Fibroblast of skin of scalp (primary cell): ENCODE data around the gene SCYGR4.
"Not testable (repeated sequence)": the region's sequence is repeated elsewhere in the genome, so short reads cannot be mapped to it uniquely, and the experiment has no call there.

ENCODE experiments used
- DNase-seq: peaks from one replicate; pipeline ENCODE4 v3.0.0-alpha.2; 2013

The SCYGR4 gene

DNA sequence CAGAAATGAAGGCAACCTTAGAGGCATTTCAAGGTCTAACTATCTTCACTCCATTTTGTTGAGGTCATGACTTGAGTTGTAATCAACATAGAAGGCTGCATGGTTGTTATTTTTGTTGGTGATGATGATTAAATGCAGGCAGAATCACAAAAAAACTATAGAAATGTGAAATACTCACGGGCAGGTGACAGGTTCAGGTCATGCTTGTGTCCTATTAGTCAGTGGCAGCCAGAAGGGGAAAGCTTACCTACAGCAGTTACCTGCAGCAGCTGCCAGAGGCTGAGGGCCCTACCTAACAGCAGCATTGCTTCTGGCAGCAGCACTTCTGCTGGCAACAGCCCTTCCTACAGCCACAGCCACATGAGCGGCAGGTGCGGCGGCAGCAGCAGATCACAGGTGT, 3.1 kb upstream of the SCYGR4 start:
- DNase-seq = no peak

DNA sequence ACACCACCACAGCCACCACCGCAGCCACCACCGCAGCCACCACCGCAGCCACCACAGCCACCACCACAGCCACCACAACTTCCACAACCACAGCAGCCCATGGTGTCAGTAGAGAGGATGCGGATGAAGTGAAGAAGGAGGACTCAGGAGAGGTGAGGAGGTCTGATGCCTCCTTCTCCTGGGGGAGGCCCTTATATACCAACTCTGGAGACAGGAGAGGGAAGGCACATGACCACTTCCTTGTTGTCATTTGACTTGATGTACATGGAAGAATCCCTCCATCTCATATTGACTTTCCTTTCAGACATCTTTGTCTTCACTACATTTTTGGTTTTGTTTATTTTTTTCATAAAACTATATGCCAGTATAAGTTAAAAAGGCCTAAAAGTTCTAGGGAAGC, 2.6 kb upstream of the SCYGR4 start, which contains the start of gene SCYGR3:
Gene SCYGR3 (minus strand): TSS at position 101 of the 400 bp plus-strand sequence. CDS start 0 bp downstream, at position 101.
- no peak for DNase-seq

DNA sequence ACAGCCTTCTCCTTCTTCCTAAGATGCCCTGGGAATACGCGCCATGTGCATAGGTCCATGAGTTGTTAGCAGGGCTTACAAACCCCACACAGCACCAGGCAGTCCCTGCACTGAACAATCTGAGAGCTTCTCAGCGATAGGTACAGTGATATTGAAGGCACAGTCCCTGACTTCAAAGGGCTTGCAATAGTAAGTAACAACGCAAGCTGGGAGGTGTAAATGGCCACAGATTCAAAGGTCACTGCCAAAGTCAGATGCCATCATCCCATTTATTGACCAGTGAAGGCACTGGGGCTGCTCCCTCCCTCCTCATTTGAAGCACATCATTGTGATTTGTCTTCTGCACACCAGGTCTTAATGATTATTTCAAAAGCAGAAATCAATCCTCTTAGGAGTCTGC, 2.1 kb upstream of the SCYGR4 start:
- no peak for DNase-seq

DNA sequence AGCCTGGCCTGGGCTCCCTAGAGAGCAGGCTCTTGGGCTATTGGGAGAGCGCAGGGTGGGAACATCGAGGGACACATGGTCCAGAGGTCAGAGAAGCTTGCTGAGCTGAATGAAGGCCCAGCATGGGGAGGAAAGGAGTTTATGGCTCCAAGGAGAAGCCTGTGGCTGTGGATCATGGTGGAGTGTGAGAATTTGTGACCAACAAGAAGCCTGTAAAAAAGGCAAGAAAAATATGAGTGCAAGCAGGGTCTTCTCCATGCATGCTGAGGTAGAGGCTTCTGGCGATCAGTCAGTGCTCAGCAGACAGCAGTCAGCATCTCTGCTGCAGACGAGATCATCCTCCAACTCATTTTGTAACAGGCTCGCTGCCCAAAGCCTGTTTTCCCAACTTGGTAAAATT, 1.4 kb upstream of the SCYGR4 start:
- no peak for DNase-seq

DNA sequence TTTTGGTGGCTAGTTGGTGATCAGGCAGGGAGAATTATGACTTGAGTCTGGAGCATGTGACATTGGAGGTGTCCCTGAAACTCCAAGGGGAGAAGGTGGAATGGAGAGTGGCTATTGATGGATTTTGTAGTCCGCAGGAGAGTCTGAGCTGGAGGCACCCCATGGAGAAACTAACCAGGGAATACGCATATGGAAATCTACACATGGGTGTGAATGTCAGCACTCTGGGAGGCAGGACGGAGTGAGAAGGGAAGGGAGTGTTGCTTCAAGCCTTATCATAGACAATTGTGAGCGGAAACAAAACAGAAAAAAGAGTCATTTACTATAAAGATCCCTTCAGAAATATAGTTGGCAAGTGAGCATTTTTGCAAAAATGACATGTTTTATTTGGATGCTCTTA, 667 bp upstream of the SCYGR4 start:
- DNase-seq = peak; percentile 3

DNA sequence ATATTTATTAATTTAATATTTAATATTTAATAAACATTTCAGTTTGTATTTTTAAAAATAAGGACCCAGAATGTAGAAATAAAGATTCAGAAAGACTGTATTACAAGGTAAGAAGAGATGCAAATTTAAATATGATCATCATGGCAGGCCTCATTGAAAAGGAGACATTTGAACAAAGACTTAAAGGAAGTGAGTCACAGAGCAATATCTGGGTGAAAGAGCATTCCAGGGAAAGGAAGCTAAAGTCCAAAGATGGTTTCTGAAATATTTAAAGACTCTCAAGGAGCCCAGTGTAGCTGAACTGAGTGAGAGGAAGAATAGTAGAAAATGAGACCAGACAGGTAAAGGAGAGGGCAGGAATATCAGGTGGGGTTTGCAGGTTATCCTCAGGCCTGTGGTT, 5.9 kb downstream of the SCYGR4 start:
- peak; percentile 58 for DNase-seq

DNA sequence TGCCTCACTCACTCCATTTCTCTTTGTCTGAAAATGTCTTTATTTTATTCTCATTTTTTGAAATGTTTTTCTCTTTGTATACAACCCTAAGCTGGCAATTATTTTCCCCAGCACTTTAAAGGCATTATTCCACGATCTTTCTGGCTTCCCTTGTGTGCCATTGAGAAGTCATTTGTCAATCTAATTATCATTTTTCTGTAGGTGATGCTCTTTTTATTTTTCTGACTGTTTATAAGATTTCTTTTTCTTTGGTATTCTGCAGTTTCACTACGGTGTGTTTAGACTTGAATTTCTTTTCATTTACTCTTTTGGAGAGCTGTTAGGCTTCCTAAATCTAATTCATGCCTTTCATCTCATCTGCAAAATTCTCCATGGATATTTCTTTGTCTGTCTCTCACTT, 8.1 kb downstream of the SCYGR4 start:
- no peak for DNase-seq

DNA sequence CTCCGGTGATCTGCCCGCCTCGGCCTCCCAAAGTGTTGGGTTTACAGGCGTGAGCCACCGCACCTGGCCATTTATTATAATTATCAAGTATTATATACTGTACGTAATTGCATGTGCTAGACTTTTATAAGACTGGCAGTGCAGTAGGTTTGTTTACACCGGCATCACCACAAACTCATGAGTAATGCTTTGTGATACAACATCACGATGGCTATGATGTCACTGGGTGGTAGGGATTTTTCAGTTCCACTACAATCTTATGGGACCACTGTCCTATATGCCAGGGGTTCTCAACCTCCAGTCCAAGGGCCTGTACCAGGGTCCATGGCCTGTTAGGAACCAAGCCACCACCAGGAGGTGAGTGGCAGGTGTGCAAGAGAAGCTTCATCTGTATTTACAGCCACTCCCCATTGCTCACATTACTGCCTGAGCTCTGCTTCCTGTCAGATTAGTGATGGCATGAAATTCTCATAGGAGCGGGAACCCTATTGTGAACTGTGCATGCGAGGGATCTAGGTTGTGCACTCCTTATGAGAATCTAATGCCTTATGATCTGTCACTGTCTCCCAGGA, 9.4 kb downstream of the SCYGR4 start:
- no peak for DNase-seq

DNA sequence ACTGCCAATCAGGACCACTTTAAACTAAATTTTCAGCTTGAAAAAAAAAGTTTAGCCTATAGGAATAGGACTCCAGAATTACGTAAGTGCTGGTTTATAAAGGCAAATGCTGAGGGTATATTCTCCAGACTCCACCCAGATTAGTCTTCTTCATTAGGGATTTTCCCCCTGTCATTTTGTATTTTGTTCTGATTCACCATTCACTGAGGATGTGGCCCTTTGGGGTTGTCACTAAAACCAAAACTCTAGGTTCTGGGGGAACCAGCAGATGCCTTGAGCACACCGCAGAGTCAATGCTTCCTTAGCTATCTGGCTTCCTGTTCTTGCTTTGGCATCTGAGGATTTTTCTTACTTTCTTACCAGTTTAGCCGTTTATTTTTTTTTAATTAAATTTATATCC, 10.5 kb downstream of the SCYGR4 start:
- no peak for DNase-seq

DNA sequence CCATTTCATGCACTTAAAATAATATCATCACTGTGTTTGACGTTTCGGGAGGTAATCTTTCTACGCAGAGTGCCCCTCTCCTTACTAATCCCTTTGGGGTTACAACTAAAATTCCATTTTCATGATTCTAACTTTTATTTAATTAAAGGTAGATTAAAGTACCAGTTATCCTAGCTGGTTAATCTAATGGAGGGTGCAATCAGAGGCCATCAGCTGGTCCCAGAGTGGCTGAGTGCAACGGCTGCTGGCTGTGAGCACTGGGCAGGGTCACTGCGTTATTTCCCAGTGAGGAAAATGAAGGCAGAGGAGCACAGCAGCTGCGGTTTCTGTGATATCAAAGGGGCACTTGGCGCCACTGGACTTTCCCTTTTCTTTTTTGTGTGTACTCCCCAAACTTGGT, 12.1 kb downstream of the SCYGR4 start:
- DNase-seq = no peak

DNA sequence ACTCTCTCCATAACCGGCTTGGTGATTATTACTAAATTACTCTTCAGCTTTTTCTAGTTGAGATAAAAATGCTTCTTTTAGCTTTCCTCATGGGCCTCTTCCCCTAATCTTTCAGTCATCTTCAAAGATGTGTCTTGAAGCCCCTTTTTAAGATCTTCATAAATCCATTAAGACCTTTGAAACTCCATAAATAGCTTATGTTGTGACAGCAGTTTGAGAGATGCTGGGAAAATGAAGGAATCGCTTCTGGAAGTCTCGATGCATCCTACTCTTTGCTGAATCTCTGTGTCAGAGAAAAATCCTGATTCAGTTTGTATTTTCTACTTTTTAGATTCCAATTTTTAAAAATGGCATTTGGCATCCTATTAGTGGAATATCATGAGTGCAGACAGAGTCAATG, 13.0 kb downstream of the SCYGR4 start:
- no peak for DNase-seq

DNA sequence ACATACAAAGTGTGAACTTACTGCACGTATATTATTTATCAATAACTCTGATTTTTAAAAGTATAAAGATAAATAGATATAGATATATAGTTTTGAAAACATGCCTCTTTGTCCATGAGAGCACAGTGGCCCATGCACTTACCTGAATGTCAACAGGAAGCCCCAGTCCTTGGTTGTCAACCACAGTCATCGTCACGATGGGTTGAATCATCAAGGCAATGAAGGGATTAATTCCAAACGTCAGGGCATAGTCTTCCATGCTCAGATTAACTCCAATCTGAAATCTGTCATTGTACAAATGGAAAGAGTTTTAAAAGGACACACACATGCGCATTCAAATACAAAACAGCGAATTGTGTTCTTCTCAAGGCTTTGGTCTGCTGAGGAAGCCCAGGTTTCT, 15.5 kb downstream of the SCYGR4 start:
- no peak for DNase-seq

DNA sequence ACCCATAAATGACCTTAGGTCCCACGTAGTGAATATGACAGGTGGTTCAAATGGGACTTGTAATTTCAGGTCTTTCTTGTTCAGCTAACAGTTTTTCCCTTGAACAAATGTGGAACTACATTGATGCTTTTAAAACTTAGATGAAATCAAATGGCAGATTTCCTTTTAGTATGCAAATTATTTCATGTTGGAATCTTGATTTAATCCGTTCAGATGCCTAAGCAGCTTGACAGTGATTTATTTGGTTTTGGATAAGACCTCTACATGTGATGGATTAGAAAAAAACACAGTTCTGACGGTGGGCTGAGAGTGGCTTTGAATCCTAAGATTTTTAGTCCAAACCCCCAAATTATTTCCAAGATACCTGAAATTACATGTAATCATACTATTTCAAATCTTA, 16.9 kb downstream of the SCYGR4 start:
- DNase-seq = no peak

DNA sequence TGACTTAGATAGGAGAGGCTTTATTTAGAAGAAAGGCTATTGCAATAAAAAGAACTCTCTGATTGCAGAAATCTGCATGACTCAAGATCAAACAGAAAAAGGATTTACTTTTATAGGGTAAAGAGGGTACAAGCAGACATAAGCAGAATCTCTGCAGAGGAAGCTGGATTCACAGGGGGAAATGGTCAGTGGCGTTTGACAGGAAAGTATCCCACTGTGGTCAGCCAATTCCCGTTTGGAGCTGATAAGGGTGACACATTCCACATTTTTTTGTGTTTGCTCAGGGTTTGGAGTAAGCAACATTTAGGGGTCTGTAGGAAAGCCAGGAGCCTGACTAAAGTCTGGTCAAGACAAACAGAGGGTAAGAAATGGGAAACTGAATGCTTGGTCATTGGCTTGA, 25.4 kb downstream of the SCYGR4 start:
- peak; percentile 8 for DNase-seq

DNA sequence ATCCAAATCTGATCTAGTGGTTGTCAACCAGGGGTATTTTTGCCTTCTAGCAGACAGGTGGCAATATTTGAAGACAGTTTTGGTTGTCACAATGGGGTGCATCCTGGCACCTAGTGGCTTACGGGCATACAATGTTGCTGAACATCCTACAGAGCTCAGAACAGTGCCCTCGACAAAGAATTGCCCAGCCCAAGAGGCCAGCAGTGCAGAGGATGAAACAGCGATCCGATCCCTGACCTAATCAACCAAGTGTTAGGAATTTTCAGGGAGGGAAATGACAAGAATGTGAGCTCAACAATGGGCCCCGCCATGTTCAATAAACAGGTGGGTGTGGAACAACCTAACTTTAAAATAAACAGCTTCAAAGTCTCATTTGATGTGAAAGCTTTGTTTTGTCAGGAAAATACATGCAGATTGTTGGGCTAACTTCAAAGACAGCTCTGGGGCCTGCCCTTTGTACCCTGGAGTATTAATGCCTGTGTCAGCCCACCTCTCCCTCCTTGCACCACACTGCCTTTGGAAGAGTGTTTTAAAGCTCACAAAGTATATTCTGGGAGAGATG, 26.8 kb downstream of the SCYGR4 start:
- DNase-seq = no peak

DNA sequence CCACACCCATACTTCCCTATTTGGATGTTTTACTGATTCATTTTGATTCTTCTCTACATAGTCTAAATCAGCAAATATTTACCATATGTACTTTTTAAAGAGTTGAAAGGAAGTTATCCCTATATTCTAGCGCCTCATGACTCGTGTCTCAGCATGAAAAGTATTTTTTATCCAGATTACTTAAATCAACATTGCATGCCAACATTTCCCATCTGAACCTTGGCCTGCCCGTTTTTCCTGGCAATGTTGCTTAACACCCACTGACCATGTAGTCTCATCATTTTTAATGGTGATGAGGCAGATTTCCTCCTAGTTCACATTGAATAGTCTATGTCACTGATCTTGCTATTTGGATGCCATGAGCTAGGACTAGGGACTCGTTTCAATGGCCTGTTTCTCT, 36.1 kb downstream of the SCYGR4 start:
- peak; percentile 30 for DNase-seq

DNA sequence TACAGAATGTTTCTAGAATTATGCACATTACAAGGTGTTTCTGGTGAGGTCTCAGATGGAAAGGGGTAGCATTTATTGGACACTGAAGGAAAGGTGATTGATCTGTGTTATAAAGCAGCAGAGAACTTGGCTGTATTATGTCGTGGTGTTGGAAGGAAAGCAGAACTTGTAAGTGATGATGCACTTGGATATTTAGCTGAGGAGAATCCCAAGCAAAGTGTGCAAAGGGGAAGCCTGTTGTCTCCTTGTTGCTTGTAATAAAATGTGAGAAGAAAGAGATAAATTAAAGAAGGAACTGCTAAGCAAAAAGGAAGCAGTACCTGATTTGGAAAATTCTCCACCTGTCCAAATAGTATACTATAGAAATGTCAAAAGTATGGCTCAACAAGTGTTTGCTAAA, 37.1 kb downstream of the SCYGR4 start:
- DNase-seq = no peak

DNA sequence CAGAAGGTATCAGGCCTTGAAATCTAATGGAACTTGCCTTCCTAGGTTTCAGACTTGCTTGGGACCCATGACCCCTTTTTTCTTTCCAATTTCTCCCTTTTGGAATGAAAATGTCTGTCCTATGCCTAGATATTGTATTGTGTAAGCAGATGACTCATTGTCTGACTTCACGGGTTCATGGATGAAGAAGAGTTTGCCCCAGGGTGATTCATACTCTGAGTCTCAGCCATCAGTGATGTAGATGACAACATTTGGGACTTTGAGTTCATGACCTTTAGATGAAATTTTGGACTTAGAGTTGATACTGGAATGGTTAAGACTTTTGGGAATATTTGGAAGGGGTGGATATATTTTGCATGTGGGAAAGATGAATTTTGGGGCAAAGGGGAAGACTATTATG, 38.2 kb downstream of the SCYGR4 start:
- DNase-seq = peak; percentile 79

DNA sequence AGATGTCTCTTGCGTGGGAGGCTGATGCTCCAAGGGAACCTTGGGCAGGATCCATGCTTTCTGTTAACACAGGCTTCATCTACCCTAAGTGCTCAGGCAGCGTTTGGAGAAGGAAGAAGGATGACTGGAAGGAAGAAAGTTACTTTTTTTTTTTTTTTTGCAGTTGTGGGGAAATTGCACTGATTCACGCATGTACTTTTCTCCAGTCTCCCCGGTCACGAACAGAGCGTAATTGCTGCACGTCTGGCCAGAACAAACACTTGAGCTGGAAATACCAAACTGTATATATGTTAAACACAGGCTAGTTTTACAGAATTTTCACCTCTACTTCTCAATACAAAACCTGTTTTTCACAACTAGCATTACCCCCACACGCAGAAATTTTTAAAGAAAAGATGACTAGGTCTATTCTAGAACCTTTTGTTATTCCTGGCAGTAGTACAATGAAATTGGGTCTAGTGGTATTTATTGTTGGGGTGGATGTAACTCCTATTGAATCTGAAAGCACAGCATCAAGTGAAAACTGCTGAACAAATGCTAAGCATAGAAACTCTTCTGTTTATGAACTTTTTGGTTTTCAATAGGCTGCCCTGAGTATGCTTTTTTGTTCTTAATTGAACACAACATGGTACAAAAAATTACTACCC, 40.0 kb downstream of the SCYGR4 start:
- peak; percentile 2 for DNase-seq

DNA sequence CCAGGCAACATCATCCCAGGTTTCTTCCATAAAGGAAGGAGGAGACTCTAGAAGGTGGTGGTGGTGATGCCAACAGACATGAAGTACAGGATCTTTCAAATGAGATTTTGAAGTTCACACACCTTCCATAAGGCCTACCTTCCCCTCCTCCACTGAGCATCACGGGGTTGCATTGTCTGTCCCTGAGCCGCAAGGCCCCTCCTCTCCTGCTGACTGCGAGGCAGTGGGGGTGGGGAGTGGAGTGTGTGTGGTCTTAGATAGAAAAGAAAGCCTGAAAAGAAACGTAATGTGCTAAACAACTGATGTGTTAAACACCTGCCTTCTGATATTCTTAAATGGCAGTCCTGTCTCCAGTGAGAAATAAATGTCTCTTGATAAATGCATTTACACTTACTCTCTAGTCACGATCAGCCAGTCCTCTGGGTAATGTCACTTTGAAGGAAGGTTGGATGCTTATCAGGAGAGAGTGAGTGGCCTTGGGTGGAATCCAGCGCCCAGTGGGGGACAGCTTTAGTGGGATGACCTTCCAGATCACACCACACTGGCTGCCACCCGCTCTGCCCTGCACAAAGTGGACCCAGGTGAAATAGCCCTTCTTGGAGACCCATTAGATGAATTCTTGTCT, 43.8 kb downstream of the SCYGR4 start:
- no peak for DNase-seq

DNA sequence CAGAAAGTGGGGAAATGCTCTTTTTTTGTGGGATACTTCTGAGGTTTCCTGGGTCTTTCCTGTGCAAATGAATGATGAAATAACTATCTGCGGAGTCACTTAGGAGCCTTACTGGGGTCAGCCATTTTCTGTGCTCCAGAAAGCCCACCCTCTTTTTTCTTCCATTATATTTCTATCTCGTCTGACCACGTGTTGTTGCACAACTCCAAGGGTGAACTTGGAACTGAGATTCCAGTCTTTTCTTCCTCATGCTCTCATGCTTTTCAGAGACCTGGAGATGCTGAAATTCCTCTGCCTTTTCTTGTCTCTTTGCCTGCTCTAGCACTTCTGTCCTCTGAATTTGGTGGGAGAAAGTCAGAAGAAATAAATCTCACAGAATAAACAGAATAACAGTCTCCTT, 44.5 kb downstream of the SCYGR4 start:
- DNase-seq = no peak

DNA sequence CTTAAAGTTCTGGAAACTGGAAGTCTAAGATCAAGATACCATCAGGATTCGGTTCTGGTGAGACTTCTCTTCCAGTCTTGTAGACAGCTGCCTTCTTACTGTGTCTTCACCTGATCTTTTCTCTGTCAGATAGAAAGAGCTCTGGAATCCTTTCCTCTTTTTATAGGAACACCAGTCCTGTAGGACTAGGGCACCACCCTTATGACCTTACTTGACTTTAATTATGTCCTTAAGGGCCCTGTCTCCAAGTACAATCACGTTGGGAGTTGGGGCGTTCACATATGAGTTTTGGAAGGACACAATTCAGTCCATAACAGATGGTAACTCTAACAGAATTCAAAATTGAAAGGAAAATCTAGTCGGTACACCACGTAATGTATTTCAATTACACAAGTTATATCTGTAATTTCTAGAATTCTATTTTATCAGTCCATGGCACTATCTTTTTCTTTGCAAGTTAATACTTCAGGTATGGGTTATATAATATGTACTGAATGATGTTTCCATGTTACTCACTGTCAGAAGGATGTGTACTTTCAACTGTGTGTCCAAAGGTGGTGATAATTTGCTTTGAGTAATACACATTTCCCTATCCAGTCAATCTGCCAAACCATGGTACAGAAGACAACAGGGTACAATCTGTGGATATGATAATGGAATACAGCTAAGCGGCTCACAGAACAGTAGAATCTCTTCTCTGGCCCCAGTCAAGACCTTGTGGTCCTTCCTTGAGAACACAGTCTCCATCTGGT, 48.1 kb downstream of the SCYGR4 start:
- DNase-seq = no peak

DNA sequence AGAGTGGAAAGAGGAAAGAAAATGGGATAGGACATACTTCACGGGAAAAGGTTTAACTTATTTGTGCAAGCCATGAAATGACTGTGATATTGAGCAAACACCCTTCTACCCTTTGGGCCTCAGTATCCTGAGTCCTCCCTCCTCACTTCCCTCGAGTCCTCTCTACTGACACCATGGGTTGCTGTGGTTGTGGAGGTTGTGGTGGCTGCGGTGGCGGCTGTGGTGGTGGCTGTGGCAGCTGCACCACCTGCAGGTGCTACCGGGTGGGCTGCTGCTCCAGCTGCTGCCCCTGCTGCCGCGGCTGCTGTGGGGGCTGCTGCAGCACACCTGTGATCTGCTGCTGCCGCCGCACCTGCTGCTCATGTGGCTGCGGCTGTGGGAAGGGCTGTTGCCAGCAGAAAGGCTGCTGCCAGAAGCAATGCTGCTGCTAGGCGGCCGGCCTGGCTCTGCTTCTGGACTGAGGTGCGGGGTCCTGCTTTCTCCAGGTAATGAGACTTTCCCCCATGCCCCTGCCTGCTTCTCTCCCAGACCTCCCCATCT, 49.4 kb downstream of the SCYGR4 start, which contains the start of gene SCYGR5:
Gene SCYGR5 (plus strand): TSS at position 174 of the 540 bp plus-strand sequence. CDS start 0 bp downstream, at position 174.
- not testable (repeated sequence) for DNase-seq
